Measurements from ENCODE around the gene TNPO2. TPM values are rescaled to one million over a fixed set of nuclear protein-coding genes. Genes with fewer than 3 reads are reported as not detected.
A peak's percentile ranks its signal among the peaks of the same experiment; 100 is the strongest.

TNPO2 gene
- total and polyA plus RNA-seq, 2 of the 13 experiments (the other 11 are each of a cell fraction or from before 2014, with no cell fraction given), result 31.7 to 61.0 TPM

DNA sequence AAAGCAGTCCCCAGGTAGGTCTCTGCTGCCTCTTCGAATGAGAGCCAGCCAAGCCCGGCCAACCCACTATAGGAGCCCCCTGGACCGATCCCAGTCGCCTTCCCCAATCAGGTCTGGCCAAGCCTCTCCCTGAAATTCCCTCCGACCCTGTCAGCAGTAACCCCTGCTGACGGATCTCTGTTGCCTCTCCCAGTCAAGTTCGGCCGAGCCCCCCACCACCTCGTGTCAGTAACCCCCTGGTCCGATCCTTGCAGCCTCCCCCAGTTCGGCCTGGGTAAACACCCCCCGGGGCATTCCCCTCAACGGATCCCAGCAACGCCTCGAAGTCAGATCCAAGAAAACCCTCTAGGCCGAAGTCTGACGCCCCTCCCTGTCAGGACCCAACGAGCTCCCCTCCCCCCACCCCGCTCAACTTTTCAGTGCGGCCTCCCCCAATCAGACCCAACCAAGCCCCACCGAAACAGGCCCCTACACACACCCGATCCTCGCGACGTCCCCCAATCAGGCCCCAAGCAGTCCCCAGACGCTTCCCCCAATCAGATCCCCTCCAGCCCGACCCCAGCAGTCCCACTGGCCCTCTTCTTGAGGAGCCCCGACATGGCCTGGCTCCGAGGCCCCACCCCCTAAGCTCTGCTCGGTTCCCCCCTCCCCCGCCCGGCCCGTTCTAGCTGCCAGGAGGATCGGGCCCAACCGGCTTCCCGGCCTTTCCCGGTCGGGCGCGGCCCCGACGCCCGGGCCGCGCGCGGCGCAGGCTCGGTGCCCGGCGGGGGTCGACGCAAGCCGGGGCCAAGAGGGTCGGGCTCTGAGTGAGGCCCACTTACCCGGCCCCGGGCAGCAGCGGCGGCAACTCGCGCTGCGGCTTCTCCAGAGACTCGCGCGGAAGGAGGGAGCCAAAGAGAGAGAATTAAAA lies 1.8 kb downstream of the TNPO2 start (continued):
- TF ChIP-seq, protein P1, sequence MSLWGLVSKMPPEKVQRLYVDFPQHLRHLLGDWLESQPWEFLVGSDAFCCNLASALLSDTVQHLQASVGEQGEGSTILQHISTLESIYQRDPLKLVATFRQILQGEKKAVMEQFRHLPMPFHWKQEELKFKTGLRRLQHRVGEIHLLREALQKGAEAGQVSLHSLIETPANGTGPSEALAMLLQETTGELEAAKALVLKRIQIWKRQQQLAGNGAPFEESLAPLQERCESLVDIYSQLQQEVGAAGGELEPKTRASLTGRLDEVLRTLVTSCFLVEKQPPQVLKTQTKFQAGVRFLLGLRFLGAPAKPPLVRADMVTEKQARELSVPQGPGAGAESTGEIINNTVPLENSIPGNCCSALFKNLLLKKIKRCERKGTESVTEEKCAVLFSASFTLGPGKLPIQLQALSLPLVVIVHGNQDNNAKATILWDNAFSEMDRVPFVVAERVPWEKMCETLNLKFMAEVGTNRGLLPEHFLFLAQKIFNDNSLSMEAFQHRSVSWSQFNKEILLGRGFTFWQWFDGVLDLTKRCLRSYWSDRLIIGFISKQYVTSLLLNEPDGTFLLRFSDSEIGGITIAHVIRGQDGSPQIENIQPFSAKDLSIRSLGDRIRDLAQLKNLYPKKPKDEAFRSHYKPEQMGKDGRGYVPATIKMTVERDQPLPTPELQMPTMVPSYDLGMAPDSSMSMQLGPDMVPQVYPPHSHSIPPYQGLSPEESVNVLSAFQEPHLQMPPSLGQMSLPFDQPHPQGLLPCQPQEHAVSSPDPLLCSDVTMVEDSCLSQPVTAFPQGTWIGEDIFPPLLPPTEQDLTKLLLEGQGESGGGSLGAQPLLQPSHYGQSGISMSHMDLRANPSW (CRISPR knock-in tag; IDR thresholded peaks at IDR 0.05; ENCODE audit: borderline replicate concordance), result no peak
- TF ChIP-seq ZNF331 (CRISPR knock-in tag; IDR thresholded peaks at IDR 0.05) (no peak), NR2F6 (IDR thresholded peaks at IDR 0.05) (no peak), NR2F6 (CRISPR knock-in tag; IDR thresholded peaks at IDR 0.05) (no peak), SAP130 (CRISPR knock-in tag; IDR thresholded peaks at IDR 0.05; ENCODE audit: low read depth) (peak; percentile 28; the same call in 1 of the 2 replicates), SP2 (CRISPR knock-in tag; IDR thresholded peaks at IDR 0.05) (no peak), LBX2 (CRISPR knock-in tag; IDR thresholded peaks at IDR 0.05; ENCODE audit: borderline replicate concordance) (no peak), DRAP1 (CRISPR knock-in tag; IDR thresholded peaks at IDR 0.05) (no peak)
- TF ChIP-seq, protein P2, sequence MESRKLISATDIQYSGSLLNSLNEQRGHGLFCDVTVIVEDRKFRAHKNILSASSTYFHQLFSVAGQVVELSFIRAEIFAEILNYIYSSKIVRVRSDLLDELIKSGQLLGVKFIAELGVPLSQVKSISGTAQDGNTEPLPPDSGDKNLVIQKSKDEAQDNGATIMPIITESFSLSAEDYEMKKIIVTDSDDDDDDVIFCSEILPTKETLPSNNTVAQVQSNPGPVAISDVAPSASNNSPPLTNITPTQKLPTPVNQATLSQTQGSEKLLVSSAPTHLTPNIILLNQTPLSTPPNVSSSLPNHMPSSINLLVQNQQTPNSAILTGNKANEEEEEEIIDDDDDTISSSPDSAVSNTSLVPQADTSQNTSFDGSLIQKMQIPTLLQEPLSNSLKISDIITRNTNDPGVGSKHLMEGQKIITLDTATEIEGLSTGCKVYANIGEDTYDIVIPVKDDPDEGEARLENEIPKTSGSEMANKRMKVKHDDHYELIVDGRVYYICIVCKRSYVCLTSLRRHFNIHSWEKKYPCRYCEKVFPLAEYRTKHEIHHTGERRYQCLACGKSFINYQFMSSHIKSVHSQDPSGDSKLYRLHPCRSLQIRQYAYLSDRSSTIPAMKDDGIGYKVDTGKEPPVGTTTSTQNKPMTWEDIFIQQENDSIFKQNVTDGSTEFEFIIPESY (CRISPR knock-in tag; IDR thresholded peaks at IDR 0.05), result no peak
